GM19351 (cell line): Measurements from ENCODE around the gene VPS11.

Experiments used
- ATAC-seq: cut with Tn5 transposase; IDR thresholded peaks from one replicate; pipeline ENCODE4 v1.9.1; 2021; ENCODE audit warnings: mild to moderate bottlenecking, moderate library complexity; ENCODE audit not compliant: unreplicated experiment

The VPS11 gene

GRCh38 chr11:119078675-119079420 lies 11.2 kb downstream of the VPS11 start:
- no peak for ATAC-seq

GRCh38 chr11:119081682-119082260 lies 14.2 kb downstream of the VPS11 start:
- ATAC-seq, result no peak

- peak; percentile 94 for ATAC-seq
Observed at GRCh38 chr11:119084663-119085436, 17.2 kb downstream of the VPS11 start, which contains the start of gene HMBS. HMBS (plus strand) TSS chr11:119084881; CDS start chr11:119085034, 153 bp downstream.

GRCh38 chr11:119085437-119085847 lies 17.8 kb downstream of the VPS11 start:
- peak; percentile 3 for ATAC-seq

GRCh38 chr11:119087123-119087522 lies 19.5 kb downstream of the VPS11 start:
- ATAC-seq, result no peak

GRCh38 chr11:119087747-119088241 lies 20.2 kb downstream of the VPS11 start:
- ATAC-seq, result no peak

GRCh38 chr11:119088406-119088805 lies 20.8 kb downstream of the VPS11 start:
- ATAC-seq, result no peak

- ATAC-seq, result no peak
Observed at GRCh38 chr11:119089319-119089718, 21.7 kb downstream of the VPS11 start.

- ATAC-seq, result no peak
Observed at GRCh38 chr11:119091178-119091577, 23.6 kb downstream of the VPS11 start.

- ATAC-seq, result no peak
Observed at GRCh38 chr11:119091966-119092879, 24.6 kb downstream of the VPS11 start.

GRCh38 chr11:119092880-119093842 lies 25.5 kb downstream of the VPS11 start:
- ATAC-seq, result no peak

- ATAC-seq, result no peak
Observed at GRCh38 chr11:119093942-119094815, 26.6 kb downstream of the VPS11 start.

- peak; percentile 34 for ATAC-seq
Observed at GRCh38 chr11:119094816-119095065, 27.1 kb downstream of the VPS11 start.

GRCh38 chr11:119095066-119095880 lies 27.7 kb downstream of the VPS11 start:
- ATAC-seq, result peak; percentile 77

GRCh38 chr11:119099711-119100110 lies 32.1 kb downstream of the VPS11 start:
- ATAC-seq, result no peak

- ATAC-seq, result no peak
Observed at GRCh38 chr11:119100246-119100970, 32.8 kb downstream of the VPS11 start.
